ENCODE data around the gene NCKAP5. TPM values are rescaled to one million over a fixed set of nuclear protein-coding genes. Genes with fewer than 3 reads are reported as not detected.

Gene NCKAP5
- total and polyA plus RNA-seq, 2 of the 13 experiments (the other 11 are each of a cell fraction or from before 2014, with no cell fraction given), result 0.01 TPM; not detected in 1

DNA sequence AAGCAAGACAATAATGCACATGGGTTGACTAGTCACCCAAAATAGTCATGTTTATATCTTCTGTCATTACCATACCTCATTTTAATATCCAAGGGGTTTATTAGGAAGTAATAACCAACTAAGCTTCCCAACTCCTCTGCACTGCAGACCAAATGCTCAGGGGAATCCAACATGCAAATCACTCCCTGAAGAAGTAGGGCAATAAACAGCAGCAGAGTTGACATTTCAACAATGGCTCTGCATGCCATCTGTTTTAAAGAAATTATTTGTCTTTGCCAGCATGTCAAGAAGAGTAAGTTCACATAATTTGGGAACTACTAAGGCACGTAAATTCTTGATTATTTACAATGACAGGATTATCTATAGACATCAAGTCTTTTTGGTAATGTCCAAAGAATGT, 813.9 kb downstream of the NCKAP5 start:
- FAIRE-seq (no peak), DNase-seq (ENCODE audit: low spot score) (no peak), ATAC-seq (no peak)
- Histone ChIP-seq H3K4me2 (ENCODE audit: low read depth, low read length) (no peak overlapping the region), H3K79me2 (ENCODE audit: insufficient read depth, low read length) (no peaks in the 10 kb centered on the region), H2AFZ (ENCODE audit: low read length) (no peak overlapping the region), H3K27ac (ENCODE audit: extremely low read length, insufficient read depth, low read length) (no peak overlapping the region), H3K9me3 (ENCODE audit: low read length) (peaks cover 46% of the 10 kb centered on the region), H3K4me3 (replicated peaks in 1 of 3; ENCODE audit: insufficient read depth in 1 of 3, low read depth in 2 of 3, low read length in 3 of 3) (no peak overlapping the region), H3K27me3 (ENCODE audit: control insufficient read depth in 1 of 2, insufficient read depth in 2 of 2, low read length in 2 of 2) (no peaks in the 10 kb centered on the region), H3K36me3 (replicated peaks in 1 of 2; ENCODE audit: control insufficient read depth in 1 of 2, insufficient read depth in 2 of 2, low read length in 2 of 2) (no peaks in the 10 kb centered on the region), H3K4me1 (ENCODE audit: insufficient read depth, low read length) (no peaks in the 10 kb centered on the region), H3K9ac (ENCODE audit: insufficient read depth, low read depth, low read length) (no peak overlapping the region), H4K20me1 (ENCODE audit: insufficient read depth, low read length) (no peaks in the 10 kb centered on the region)
- in situ Hi-C loops (cut with HindIII; ENCODE audit: extremely low pct_ligation_motif_present, low pct_unique_long_range_greater_than_20kb), result no loop called here
- intact Hi-C loops (cut with micrococcal nuclease; ENCODE audit: unreplicated experiment), result no loop called here
- ChIA-PET POLR2A (no interaction called here), CTCF (ENCODE audit: low intra/inter-chr PET ratio, low total read pairs) (no interaction called here)
- WGBS (ENCODE audit: low lambda C conversion rate), result 2% methylated on average over 1 of the region's 1 CpG
- TF ChIP-seq U2AF2 (IDR thresholded peaks at IDR 0.05; ENCODE audit: low read depth, low read length) (no peak), ZBTB1 (CRISPR knock-in tag; IDR thresholded peaks at IDR 0.05; ENCODE audit: borderline replicate concordance) (no peak), ZBTB37 (CRISPR knock-in tag; IDR thresholded peaks at IDR 0.05) (no peak), U2AF1 (optimal IDR thresholded peaks at IDR 0.05; ENCODE audit: low read depth, low read length) (no peak), CREBL2 (CRISPR knock-in tag; IDR thresholded peaks at IDR 0.05; ENCODE audit: borderline replicate concordance) (no peak), KDM4B (CRISPR knock-in tag; IDR thresholded peaks at IDR 0.05) (no peak), DNMT3B (CRISPR knock-in tag; conservative IDR thresholded peaks at IDR 0.05) (no peak), ZBTB44 (CRISPR knock-in tag; IDR thresholded peaks at IDR 0.05) (no peak), ELF4 (CRISPR knock-in tag; IDR thresholded peaks at IDR 0.05; ENCODE audit: borderline replicate concordance) (no peak)
- TF ChIP-seq, protein P1, sequence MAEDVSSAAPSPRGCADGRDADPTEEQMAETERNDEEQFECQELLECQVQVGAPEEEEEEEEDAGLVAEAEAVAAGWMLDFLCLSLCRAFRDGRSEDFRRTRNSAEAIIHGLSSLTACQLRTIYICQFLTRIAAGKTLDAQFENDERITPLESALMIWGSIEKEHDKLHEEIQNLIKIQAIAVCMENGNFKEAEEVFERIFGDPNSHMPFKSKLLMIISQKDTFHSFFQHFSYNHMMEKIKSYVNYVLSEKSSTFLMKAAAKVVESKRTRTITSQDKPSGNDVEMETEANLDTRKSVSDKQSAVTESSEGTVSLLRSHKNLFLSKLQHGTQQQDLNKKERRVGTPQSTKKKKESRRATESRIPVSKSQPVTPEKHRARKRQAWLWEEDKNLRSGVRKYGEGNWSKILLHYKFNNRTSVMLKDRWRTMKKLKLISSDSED (CRISPR knock-in tag; IDR thresholded peaks at IDR 0.05), result no peak
- BruUV-seq (replicated peaks), result no TSS peak

Measured in HepG2 (cell line).